22Rv1 (cell line): ENCODE data around the gene XRN2.

Experiments used
- ZFX ChIP-seq: fragments of 450-650 bp; IDR thresholded peaks from 2 replicates; pipeline ENCODE4 v1.6.1; 2017; ENCODE audit warnings: antibody characterized with exemption, borderline replicate concordance
- TF ChIP-seq, protein P1 (sequence below): fragments of 450-650 bp; IDR thresholded peaks from 2 replicates; pipeline ENCODE4 v1.5.1; 2017; ENCODE audit warnings: mild to moderate bottlenecking

DNA sequence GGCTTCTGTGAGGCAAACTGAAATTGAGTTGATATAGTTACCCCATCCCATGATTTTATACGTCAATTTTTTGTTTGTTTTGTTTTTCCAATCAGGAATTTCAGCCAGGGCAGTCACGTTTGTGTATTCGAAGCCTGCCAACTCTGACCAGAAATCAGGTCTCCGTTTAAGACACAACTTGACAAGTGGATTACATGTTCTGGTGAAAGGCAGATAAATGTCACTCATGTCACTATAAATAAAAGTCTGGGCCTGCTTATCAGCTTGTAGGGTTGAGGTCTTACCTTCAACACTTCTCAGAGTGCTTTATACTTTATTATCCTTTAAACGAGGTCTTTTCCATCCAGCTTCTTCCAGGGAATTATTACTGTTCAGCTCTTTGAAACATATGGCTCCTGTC, 8.4 kb upstream of the XRN2 start:
- TF ChIP-seq, protein P1, sequence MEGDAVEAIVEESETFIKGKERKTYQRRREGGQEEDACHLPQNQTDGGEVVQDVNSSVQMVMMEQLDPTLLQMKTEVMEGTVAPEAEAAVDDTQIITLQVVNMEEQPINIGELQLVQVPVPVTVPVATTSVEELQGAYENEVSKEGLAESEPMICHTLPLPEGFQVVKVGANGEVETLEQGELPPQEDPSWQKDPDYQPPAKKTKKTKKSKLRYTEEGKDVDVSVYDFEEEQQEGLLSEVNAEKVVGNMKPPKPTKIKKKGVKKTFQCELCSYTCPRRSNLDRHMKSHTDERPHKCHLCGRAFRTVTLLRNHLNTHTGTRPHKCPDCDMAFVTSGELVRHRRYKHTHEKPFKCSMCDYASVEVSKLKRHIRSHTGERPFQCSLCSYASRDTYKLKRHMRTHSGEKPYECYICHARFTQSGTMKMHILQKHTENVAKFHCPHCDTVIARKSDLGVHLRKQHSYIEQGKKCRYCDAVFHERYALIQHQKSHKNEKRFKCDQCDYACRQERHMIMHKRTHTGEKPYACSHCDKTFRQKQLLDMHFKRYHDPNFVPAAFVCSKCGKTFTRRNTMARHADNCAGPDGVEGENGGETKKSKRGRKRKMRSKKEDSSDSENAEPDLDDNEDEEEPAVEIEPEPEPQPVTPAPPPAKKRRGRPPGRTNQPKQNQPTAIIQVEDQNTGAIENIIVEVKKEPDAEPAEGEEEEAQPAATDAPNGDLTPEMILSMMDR = no peak
- no peak for TF ChIP-seq ZFX
